Activated CD8-positive, alpha-beta memory T cell treated with anti-CD3 and anti-CD28 coated beads for 4 hours (primary cell): ENCODE data around the gene CCDC136.

Source experiments
- DNase-seq, 2 donors: peaks; one replicate each; pipeline ENCODE4 v3.0.0-alpha.2; 2020; ENCODE audit warnings: low read depth in 2 of 2

Gene CCDC136

DNA sequence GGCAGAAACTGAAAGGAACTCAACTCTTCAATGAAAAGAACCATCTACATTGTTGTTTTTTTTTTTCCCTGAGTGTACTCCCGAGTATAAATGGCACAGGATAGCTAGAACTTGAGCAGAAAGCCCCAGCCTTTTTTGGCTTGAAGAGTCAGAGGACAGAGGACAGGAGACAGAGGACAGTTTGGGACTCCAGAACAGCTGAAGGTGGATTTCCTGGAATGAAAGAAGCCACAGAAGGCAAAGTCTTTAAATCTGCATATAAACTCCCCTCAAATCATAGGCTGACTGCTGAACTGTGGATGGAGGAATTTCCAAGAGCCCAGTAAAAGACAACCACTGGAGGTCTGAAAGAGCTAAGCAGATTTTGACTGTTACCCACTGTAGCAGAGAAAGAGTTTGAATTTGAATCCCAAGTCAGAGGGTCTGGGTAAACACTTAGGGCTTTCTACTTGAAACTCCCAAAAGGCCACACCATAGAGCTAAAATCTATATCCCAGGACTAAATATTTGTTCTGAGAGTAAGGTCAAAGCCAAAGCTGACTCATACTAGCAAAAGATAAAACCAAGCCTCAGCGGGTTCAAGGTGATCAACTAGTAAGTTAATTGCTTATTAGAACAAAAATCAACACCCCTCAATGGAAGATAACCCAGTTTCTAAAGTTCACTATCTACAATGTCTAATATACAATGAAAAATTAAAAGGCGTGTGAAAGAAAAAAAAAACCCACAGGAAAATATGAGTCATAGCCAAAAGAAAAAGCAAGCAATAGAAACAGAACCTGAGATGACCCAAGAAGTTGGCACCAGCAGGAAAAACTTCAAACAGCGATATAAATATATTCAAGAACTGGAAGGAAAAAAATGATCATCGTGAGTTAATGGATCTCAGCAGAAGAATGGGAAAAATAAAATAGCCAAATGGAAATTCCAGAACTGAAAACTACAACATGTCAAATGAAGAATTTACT lies 14.3 kb upstream of the CCDC136 start:
- no peak for DNase-seq

GRCh38 chr7:128778946-128779345 lies 12.8 kb upstream of the CCDC136 start:
- no peak for DNase-seq

DNA sequence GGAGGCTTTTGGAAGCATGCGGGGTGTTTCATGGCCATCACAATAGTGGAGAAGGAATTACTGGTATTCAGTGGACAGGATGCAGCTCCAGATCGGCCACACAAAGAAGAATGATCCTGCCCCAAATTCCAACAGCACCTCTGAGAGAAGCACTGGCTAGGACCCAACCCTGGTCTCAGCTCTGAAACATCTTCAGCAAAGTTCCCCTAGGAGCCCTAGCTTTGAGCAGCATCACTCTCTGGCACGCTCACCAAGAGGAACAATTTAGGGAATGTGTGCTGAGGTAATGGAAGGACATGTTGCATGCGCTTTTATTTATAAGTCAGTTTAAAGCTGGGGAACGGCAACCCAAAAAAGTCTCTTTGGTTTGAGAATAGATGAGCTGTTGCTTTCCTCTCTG lies 10.6 kb upstream of the CCDC136 start:
- no peak for DNase-seq

- DNase-seq, result no peak
Measured at GRCh38 chr7:128781851-128782250, 9.9 kb upstream of the CCDC136 start.

DNA sequence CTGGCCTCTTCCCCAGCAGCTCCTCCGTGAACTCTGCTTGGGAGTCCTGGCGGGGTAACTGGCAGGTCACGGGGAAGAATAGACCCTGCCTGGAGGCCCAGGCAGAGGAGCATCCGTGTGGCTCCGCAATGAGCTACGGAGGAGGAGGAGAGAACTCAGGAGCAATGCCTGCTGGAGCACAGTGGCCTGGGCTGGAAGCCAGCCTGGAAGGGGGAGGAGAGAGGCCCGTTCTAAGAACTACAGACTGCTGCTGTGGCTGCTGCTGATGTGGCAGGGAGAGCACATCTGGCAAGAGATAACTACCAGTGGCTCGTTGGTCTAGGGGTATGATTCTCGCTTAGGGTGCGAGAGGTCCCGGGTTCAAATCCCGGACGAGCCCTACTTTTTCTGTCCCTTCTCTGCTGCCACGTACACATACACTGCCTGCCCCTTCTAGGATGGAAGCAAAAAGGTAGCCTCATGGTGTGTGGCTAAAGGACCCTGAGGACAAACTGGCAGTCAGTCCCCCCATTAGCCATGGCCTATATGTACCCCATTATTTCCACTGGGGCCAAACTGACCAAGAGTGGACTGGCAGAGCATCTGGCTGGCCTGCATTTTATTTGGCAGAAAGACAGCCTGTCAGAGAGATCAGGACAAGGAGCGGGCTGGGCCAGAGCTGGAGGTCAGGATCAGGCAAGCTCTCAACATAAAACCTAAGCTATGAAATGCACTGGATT lies 8.5 kb upstream of the CCDC136 start:
- no peak for DNase-seq

DNA sequence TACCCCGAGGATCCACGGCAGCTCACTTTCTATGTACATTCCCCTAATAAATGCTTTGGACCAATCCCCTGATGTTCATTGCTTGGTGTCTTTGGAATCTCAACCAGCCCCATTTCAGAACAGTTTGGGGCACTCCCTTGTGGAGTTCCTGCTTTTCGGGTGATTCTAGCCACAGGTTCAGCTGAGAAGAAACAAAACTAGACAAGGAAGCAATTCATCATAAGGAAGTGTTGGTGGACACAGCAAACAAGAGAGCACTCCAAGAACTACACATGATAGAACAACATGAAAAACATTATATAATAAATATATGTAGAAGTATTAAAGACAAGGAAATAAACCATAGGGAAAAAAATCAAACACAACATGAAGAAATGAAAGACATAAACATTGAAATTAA lies 6.0 kb upstream of the CCDC136 start:
- DNase-seq, result no peak

DNA sequence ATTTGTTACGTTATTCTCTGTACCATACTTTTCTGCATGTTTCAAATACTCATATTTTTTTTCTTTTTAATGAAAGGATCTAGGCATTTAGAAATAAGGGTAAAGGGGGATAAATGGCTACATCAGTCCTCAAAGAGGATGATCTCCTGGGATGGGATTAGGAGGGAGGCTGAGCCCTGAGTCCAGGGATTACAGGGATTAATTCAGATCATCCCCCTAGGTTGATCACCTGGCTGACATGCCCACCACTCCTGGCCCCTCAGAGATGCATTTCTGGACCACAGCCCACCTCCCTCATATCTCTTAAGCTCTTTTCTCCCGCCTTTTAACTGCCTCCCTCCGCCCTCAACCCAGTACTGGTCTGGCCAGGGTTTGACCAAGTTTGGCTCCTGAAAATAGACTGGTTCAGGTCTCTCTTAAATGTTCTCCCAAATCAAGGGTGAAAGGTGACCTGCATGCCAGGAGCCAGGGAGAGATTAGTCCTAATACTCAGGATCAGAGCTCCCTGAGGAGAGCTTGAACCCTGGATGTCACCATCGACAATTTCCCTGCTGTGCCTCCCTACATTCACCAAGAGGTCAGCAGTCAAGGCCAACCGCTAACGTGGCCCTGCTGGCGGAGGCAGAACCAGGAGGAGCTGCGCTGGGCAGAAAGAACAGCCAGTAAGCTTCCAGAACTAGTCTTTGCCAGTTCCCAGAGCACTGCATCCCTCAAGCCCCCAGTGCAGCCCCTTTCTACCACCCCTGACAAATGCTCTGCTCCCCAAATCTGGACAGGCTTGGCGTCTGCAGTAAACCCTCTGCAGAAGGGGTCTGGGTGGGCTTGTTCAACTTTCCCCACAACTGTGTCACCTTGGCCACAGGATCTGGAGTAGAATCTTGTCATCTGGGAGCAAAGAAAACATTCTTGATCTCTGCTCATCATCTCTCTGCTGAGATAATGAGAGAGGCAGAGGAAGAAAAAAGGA lies 3.0 kb upstream of the CCDC136 start:
- DNase-seq, result no peak

- no peak for DNase-seq
Measured at GRCh38 chr7:128790315-128791041, 1.3 kb upstream of the CCDC136 start.

- no peak for DNase-seq
Measured at GRCh38 chr7:128791972-128792327, 182 bp downstream of the CCDC136 start.

DNA sequence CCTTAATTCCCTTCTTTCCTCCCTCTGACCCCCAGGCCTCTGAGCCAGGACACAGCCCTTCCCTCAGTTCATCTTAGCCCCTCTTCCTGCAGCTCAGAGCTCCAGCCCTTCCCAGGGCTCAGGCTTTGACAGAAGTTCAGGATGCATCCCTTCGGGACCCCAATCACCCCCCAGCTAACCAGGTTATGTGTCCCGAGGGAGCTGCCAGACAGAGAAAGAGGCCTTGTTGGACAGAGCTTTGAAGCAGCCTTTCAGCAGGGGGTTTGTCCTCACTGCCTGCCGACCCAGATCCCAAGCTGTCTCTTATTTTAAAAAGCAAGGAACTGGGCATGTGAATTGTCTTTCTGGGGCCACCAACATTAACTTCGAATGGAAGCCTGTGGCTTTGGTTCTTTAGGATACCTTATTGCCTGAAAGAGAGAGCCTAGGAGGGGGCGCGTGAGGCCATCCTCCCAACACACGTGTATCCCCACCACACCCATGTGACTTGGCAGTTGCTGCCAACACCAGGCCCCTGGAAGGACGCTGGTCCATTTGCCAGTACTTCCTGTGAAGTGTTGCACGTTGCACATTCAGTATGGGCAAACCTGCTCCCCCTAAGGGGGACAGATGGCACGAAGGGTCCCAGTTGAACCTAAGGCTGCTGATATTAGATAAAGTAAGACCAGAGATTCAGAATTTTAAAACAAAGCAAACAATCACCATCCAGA lies 858 bp downstream of the CCDC136 start:
- no peak for DNase-seq

GRCh38 chr7:128793181-128793547 lies 1.4 kb downstream of the CCDC136 start:
- DNase-seq, result no peak

- DNase-seq, result no peak
Measured at GRCh38 chr7:128794020-128794419, 2.3 kb downstream of the CCDC136 start.

GRCh38 chr7:128794436-128794835 lies 2.7 kb downstream of the CCDC136 start:
- no peak for DNase-seq

DNA sequence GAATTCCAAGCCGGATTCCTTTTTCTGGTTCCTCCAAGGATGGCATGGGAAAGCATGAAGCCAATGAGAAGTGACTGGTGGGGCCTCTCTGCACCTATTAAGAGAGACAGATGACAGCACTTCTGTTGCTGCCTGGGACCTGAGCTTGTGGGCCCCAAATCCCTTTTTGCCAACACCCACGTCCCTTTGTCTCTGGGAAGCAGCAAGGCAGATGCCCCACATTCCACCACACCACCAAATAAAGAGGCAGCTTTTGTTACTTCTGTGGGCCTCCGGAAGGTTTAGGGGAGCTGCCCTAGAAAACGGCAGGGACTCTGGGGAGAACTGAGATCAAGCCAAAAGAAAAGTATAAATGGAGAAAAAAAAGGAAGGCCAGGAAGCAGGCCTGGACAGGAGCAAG lies 3.4 kb downstream of the CCDC136 start:
- no peak for DNase-seq

- no peak for DNase-seq
Measured at GRCh38 chr7:128796327-128796726, 4.6 kb downstream of the CCDC136 start.

- DNase-seq, result no peak
Measured at GRCh38 chr7:128799451-128799850, 7.7 kb downstream of the CCDC136 start.

GRCh38 chr7:128800567-128800966 lies 8.8 kb downstream of the CCDC136 start:
- no peak for DNase-seq

GRCh38 chr7:128801003-128801402 lies 9.2 kb downstream of the CCDC136 start:
- DNase-seq, result no peak

- DNase-seq, result no peak
Measured at GRCh38 chr7:128801667-128802418, 10.1 kb downstream of the CCDC136 start.

DNA sequence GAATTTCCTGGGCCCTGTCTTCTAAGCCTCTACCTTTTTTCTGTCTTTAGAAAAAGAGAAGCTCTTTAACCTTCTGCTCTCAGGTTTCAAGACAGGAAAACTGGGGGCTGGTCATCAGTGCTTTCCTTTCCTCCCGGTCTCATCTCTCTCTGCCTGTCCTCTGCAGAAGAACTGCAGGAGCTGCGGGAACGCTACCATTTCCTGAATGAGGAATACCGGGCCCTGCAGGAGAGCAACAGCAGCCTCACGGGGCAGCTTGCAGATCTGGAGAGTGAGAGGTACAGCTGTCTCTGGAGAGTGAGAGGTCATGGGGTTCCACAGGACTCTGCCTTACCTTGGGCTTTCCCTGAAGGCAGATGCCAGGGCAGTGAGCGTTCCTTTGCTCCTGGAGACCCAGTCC lies 12.7 kb downstream of the CCDC136 start:
- no peak for DNase-seq
